ENCODE measurements around the gene RBBP6. TPM values are rescaled to one million over a fixed set of nuclear protein-coding genes. Genes with fewer than 3 reads are reported as not detected.
A peak's percentile ranks its signal among the peaks of the same experiment; 100 is the strongest.

The RBBP6 gene
- total RNA-seq, 1 donor from 2014 or later = 38.5 TPM

DNA sequence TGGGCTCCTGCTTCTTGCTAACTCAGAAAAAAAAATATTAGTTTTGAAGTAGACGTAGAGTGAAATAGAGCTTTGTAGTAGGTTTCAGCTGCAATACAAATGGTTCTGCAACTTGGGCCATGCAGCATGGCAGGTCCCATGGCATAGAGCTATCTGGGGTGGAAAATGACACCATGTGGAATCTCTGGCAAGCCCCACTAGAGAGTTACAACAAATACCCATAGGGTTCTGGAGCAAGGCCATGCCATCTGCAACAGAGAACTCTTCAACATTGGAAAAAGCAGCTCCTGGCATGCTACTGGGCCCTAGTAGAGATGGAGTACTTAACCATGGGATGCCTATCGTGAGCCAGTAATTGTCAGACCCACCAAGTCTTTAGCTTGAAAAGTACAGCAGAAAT, 25.3 kb upstream of the RBBP6 start:
- TF ChIP-seq POLR2A (IDR thresholded peaks at IDR 0.05) (no peak), POLR2AphosphoS5 (IDR thresholded peaks at IDR 0.05; ENCODE audit: insufficient read depth in 1 of 2, low read depth in 1 of 2) (no peak)
- TF ChIP-seq, protein P1, sequence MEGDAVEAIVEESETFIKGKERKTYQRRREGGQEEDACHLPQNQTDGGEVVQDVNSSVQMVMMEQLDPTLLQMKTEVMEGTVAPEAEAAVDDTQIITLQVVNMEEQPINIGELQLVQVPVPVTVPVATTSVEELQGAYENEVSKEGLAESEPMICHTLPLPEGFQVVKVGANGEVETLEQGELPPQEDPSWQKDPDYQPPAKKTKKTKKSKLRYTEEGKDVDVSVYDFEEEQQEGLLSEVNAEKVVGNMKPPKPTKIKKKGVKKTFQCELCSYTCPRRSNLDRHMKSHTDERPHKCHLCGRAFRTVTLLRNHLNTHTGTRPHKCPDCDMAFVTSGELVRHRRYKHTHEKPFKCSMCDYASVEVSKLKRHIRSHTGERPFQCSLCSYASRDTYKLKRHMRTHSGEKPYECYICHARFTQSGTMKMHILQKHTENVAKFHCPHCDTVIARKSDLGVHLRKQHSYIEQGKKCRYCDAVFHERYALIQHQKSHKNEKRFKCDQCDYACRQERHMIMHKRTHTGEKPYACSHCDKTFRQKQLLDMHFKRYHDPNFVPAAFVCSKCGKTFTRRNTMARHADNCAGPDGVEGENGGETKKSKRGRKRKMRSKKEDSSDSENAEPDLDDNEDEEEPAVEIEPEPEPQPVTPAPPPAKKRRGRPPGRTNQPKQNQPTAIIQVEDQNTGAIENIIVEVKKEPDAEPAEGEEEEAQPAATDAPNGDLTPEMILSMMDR (IDR thresholded peaks at IDR 0.05) = no peak
- Histone ChIP-seq H3K27me3 (no peaks in the 10 kb centered on the region), H3K9me3 (no peaks in the 10 kb centered on the region), H3K36me3 (no peaks in the 10 kb centered on the region), H3K4me1 (no peaks in the 10 kb centered on the region), H3K4me3 (no peak overlapping the region), H3K27ac (no peak overlapping the region)
- no peak for DNase-seq (ENCODE audit: extremely low spot score in 2 of 2)
- intact Hi-C loops (cut with DNase I) = no loop called here

GRCh38 chr16:24515186-24515585, 24.2 kb upstream of the RBBP6 start:
- no peak for DNase-seq (ENCODE audit: extremely low spot score in 2 of 2)
- no peaks in the 10 kb centered on the region for H3K9me3 ChIP-seq
- intact Hi-C loops (cut with DNase I) = no loop called here
- no peaks in the 10 kb centered on the region for H3K36me3 ChIP-seq
- no peaks in the 10 kb centered on the region for H3K4me1 ChIP-seq
- TF ChIP-seq POLR2A (IDR thresholded peaks at IDR 0.05) = no peak
- TF ChIP-seq, protein P1 (IDR thresholded peaks at IDR 0.05) = no peak
- TF ChIP-seq POLR2AphosphoS5 (IDR thresholded peaks at IDR 0.05; ENCODE audit: insufficient read depth in 1 of 2, low read depth in 1 of 2) = no peak
- no peak overlapping the region for H3K27ac ChIP-seq
- no peak overlapping the region for H3K4me3 ChIP-seq
- no peaks in the 10 kb centered on the region for H3K27me3 ChIP-seq

- DNase-seq (ENCODE audit: extremely low spot score in 2 of 2) = no peak
- intact Hi-C loops (cut with DNase I) = no loop called here
- Histone ChIP-seq H3K4me1 (no peaks in the 10 kb centered on the region), H3K36me3 (no peaks in the 10 kb centered on the region), H3K9me3 (no peaks in the 10 kb centered on the region), H3K27ac (peak overlapping the region; percentile 25), H3K4me3 (no peak overlapping the region), H3K27me3 (no peaks in the 10 kb centered on the region)
- TF ChIP-seq, protein P1 (IDR thresholded peaks at IDR 0.05) = peak; percentile 75 to 86 (median 75)
- TF ChIP-seq POLR2A (IDR thresholded peaks at IDR 0.05) (no peak), POLR2AphosphoS5 (IDR thresholded peaks at IDR 0.05; ENCODE audit: insufficient read depth in 1 of 2, low read depth in 1 of 2) (peak in 1 of 2 donors; percentile 26)
Observed at GRCh38 chr16:24516900-24517669, 22.3 kb upstream of the RBBP6 start.

- no peak overlapping the region for H3K4me3 ChIP-seq
- no peaks in the 10 kb centered on the region for H3K4me1 ChIP-seq
- intact Hi-C loops (cut with DNase I) = no loop called here
- no peak overlapping the region for H3K27ac ChIP-seq
- TF ChIP-seq POLR2A (IDR thresholded peaks at IDR 0.05) (no peak), POLR2AphosphoS5 (IDR thresholded peaks at IDR 0.05; ENCODE audit: insufficient read depth in 1 of 2, low read depth in 1 of 2) (no peak)
- TF ChIP-seq, protein P1 (IDR thresholded peaks at IDR 0.05) = no peak
- H3K9me3 ChIP-seq = no peaks in the 10 kb centered on the region
- no peaks in the 10 kb centered on the region for H3K27me3 ChIP-seq
- no peaks in the 10 kb centered on the region for H3K36me3 ChIP-seq
- no peak for DNase-seq (ENCODE audit: extremely low spot score in 2 of 2)
Observed at GRCh38 chr16:24518498-24518897, 20.9 kb upstream of the RBBP6 start.

DNA sequence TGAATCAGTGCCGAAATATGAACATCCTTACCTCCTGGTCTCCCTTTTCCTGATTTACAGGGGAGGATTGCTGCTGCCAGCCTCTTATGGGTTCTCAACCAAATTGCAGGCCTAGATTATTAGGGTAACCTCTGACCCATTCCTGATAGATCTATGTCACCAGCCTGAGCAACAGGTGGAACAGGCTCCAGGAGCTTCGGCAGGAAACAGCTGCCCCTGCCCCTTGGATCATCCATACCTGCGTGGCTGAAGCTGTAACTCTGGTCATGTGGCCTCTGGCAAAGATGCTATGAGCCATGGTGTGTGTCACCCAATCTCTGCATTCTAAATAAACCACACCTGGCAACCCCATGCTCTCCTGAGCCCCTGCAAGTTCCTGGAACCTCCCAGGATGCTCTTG, 18.4 kb upstream of the RBBP6 start:
- no peaks in the 10 kb centered on the region for H3K36me3 ChIP-seq
- H3K9me3 ChIP-seq = no peaks in the 10 kb centered on the region
- H3K27me3 ChIP-seq = no peaks in the 10 kb centered on the region
- H3K27ac ChIP-seq = no peak overlapping the region
- DNase-seq (ENCODE audit: extremely low spot score in 2 of 2) = no peak
- H3K4me3 ChIP-seq = no peak overlapping the region
- TF ChIP-seq, protein P1 (IDR thresholded peaks at IDR 0.05) = no peak
- TF ChIP-seq POLR2AphosphoS5 (IDR thresholded peaks at IDR 0.05; ENCODE audit: insufficient read depth in 1 of 2, low read depth in 1 of 2) = no peak
- TF ChIP-seq POLR2A (IDR thresholded peaks at IDR 0.05) = no peak
- peaks cover 5% of the 10 kb centered on the region for H3K4me1 ChIP-seq
- intact Hi-C loops (cut with DNase I) = no loop called here
